Activated naive CD8-positive, alpha-beta T cell (primary cell): ENCODE results near the gene KDELR1.

Experiments
- H3K27ac Mint-ChIP-seq: one replicate; pipeline ENCODE4 v1.8.0; 2021; ENCODE audit warnings: mixed read lengths
- H3K27me3 Mint-ChIP-seq: one replicate; pipeline ENCODE4 v1.8.0; 2021; ENCODE audit warnings: mixed read lengths
- H3K36me3 Mint-ChIP-seq: one replicate; pipeline ENCODE4 v1.8.0; 2021; ENCODE audit warnings: mixed read lengths
- H3K4me1 Mint-ChIP-seq: one replicate; pipeline ENCODE4 v1.8.0; 2021; ENCODE audit warnings: low read depth, mixed read lengths
- H3K4me3 Mint-ChIP-seq: one replicate; pipeline ENCODE4 v1.8.0; 2021; ENCODE audit warnings: mild to moderate bottlenecking, mixed read lengths
- H3K9me3 Mint-ChIP-seq: one replicate; pipeline ENCODE4 v1.8.0; 2021; ENCODE audit warnings: low read depth, mixed read lengths

The KDELR1 gene

GRCh38 chr19:48403606-48404005 lies 12.3 kb upstream of the KDELR1 start:
- Mint-ChIP-seq H3K4me1 (peaks cover 15% of the 10 kb centered on the region), H3K4me3 (no peak overlapping the region), H3K9me3 (no peaks in the 10 kb centered on the region), H3K27ac (no peak overlapping the region), H3K36me3 (no peaks in the 10 kb centered on the region), H3K27me3 (peaks cover 8% of the 10 kb centered on the region)

- no peaks in the 10 kb centered on the region for H3K36me3 Mint-ChIP-seq
- no peaks in the 10 kb centered on the region for H3K9me3 Mint-ChIP-seq
- H3K4me1 Mint-ChIP-seq: peaks cover 25% of the 10 kb centered on the region
- H3K27ac Mint-ChIP-seq: no peak overlapping the region
- H3K4me3 Mint-ChIP-seq: no peak overlapping the region
- H3K27me3 Mint-ChIP-seq: peaks cover 7% of the 10 kb centered on the region
These were observed 9.9 kb upstream of the KDELR1 start for GRCh38 chr19:48401287-48401686.

GRCh38 chr19:48400018-48400742 lies 8.8 kb upstream of the KDELR1 start:
- no peak overlapping the region for H3K27ac Mint-ChIP-seq
- no peaks in the 10 kb centered on the region for H3K36me3 Mint-ChIP-seq
- no peak overlapping the region for H3K4me3 Mint-ChIP-seq
- H3K27me3 Mint-ChIP-seq: peaks cover 8% of the 10 kb centered on the region
- H3K9me3 Mint-ChIP-seq: no peaks in the 10 kb centered on the region
- peaks cover 34% of the 10 kb centered on the region for H3K4me1 Mint-ChIP-seq

- peak overlapping the region; percentile 77 for H3K4me3 Mint-ChIP-seq
- H3K9me3 Mint-ChIP-seq: no peaks in the 10 kb centered on the region
- H3K36me3 Mint-ChIP-seq: no peaks in the 10 kb centered on the region
- peak overlapping the region; percentile 34 for H3K27ac Mint-ChIP-seq
- H3K4me1 Mint-ChIP-seq: peaks cover 39% of the 10 kb centered on the region
- H3K27me3 Mint-ChIP-seq: peaks cover 10% of the 10 kb centered on the region
These were observed 7.3 kb upstream of the KDELR1 start for GRCh38 chr19:48398375-48399235.

- peaks cover 36% of the 10 kb centered on the region for H3K4me1 Mint-ChIP-seq
These were observed 6.7 kb upstream of the KDELR1 start for GRCh38 chr19:48398102-48398374.

GRCh38 chr19:48397263-48398101 lies 6.1 kb upstream of the KDELR1 start:
- peak overlapping the region; percentile 91 for H3K4me3 Mint-ChIP-seq
- H3K27me3 Mint-ChIP-seq: peaks cover 10% of the 10 kb centered on the region
- H3K9me3 Mint-ChIP-seq: no peaks in the 10 kb centered on the region
- peak overlapping the region; percentile 85 for H3K27ac Mint-ChIP-seq
- H3K4me1 Mint-ChIP-seq: peaks cover 40% of the 10 kb centered on the region
- H3K36me3 Mint-ChIP-seq: no peaks in the 10 kb centered on the region

More at GRCh38 chr19:48398102-48398374, 6.7 kb upstream of the KDELR1 start:
- Mint-ChIP-seq H3K27me3 (peaks cover 10% of the 10 kb centered on the region), H3K4me3 (peak overlapping the region; percentile 91), H3K36me3 (no peaks in the 10 kb centered on the region), H3K9me3 (no peaks in the 10 kb centered on the region), H3K27ac (peak overlapping the region; percentile 85)

- Mint-ChIP-seq H3K27me3 (peaks cover 10% of the 10 kb centered on the region), H3K27ac (no peak overlapping the region), H3K9me3 (no peaks in the 10 kb centered on the region), H3K36me3 (no peaks in the 10 kb centered on the region), H3K4me1 (peaks cover 42% of the 10 kb centered on the region), H3K4me3 (no peak overlapping the region)
These were observed 5.4 kb upstream of the KDELR1 start for GRCh38 chr19:48396824-48397176.

GRCh38 chr19:48396016-48396823 lies 4.9 kb upstream of the KDELR1 start:
- Mint-ChIP-seq H3K27ac (no peak overlapping the region), H3K9me3 (no peaks in the 10 kb centered on the region), H3K4me3 (no peak overlapping the region), H3K27me3 (peaks cover 10% of the 10 kb centered on the region), H3K4me1 (peaks cover 45% of the 10 kb centered on the region), H3K36me3 (no peaks in the 10 kb centered on the region)

GRCh38 chr19:48395499-48395898 lies 4.1 kb upstream of the KDELR1 start:
- no peaks in the 10 kb centered on the region for H3K9me3 Mint-ChIP-seq
- peaks cover 10% of the 10 kb centered on the region for H3K27me3 Mint-ChIP-seq
- no peak overlapping the region for H3K27ac Mint-ChIP-seq
- peaks cover 45% of the 10 kb centered on the region for H3K4me1 Mint-ChIP-seq
- H3K4me3 Mint-ChIP-seq: no peak overlapping the region
- H3K36me3 Mint-ChIP-seq: no peaks in the 10 kb centered on the region

GRCh38 chr19:48395170-48395455 lies 3.8 kb upstream of the KDELR1 start:
- H3K36me3 Mint-ChIP-seq: no peaks in the 10 kb centered on the region
- H3K27ac Mint-ChIP-seq: no peak overlapping the region
- H3K9me3 Mint-ChIP-seq: no peaks in the 10 kb centered on the region
- no peak overlapping the region for H3K4me3 Mint-ChIP-seq
- H3K4me1 Mint-ChIP-seq: peaks cover 43% of the 10 kb centered on the region
- H3K27me3 Mint-ChIP-seq: peaks cover 10% of the 10 kb centered on the region

GRCh38 chr19:48394331-48395169 lies 3.2 kb upstream of the KDELR1 start:
- Mint-ChIP-seq H3K9me3 (no peaks in the 10 kb centered on the region), H3K36me3 (no peaks in the 10 kb centered on the region), H3K4me3 (peak overlapping the region; percentile 79), H3K4me1 (peaks cover 41% of the 10 kb centered on the region), H3K27me3 (peaks cover 10% of the 10 kb centered on the region), H3K27ac (no peak overlapping the region)

GRCh38 chr19:48393559-48394330 lies 2.4 kb upstream of the KDELR1 start, which contains the start of gene GRIN2D:
Gene GRIN2D, plus strand, starts transcription at chr19:48393668. Its CDS starts 4,725 bp downstream, at chr19:48398393.
- Mint-ChIP-seq H3K27me3 (peaks cover 10% of the 10 kb centered on the region), H3K9me3 (no peaks in the 10 kb centered on the region), H3K27ac (no peak within 1 kb of the TSS), H3K4me3 (peak within 1 kb of the TSS; percentile 79), H3K36me3 (no peaks in the 10 kb centered on the region), H3K4me1 (peaks cover 35% of the 10 kb centered on the region)

GRCh38 chr19:48392860-48393558 lies 1.7 kb upstream of the KDELR1 start:
- Mint-ChIP-seq H3K27ac (no peak overlapping the region), H3K36me3 (peaks cover 2% of the 10 kb centered on the region), H3K27me3 (peaks cover 10% of the 10 kb centered on the region), H3K9me3 (no peaks in the 10 kb centered on the region), H3K4me1 (peaks cover 37% of the 10 kb centered on the region), H3K4me3 (peak overlapping the region; percentile 51)
